Esophagus muscularis mucosa (tissue), 4 donors: ENCODE data around the gene PCNX2. TPM values are rescaled to one million over a fixed set of nuclear protein-coding genes. Genes with fewer than 3 reads are reported as not detected.

ENCODE experiments used
- DNase-seq: peaks from one replicate; pipeline ENCODE4 v3.0.0-alpha.2; 2017; ENCODE audit errors: extremely low spot score
- H3K27ac ChIP-seq, 4 donors: fragments of 200-600 bp; sonication (generic); replicated peaks in 1 of 4; 1 replicate in 3 of 4; 2 replicates in 1 of 4; pipeline ENCODE4 v1.5.1; 2016 to 2019; ENCODE audit warnings: mild to moderate bottlenecking in 1 of 4
- H3K27me3 ChIP-seq, 4 donors: fragments of 200-600 bp; sonication (generic); one replicate each; pipeline versions ENCODE4 v1.5.1 to v1.6.0; 2016 to 2019
- H3K36me3 ChIP-seq, 4 donors: fragments of 200-600 bp; sonication (generic); one replicate each; pipeline ENCODE4 v1.5.1; 2016 to 2019
- H3K4me1 ChIP-seq, 4 donors: fragments of 200-600 bp; sonication (generic); one replicate each; pipeline ENCODE4 v1.5.1; 2016 to 2019
- H3K4me3 ChIP-seq, 4 donors: fragments of 200-600 bp; sonication (generic); 1 replicate in 2 of 4; 2 replicates in 2 of 4; pipeline ENCODE4 v1.5.1; 2016 to 2019; ENCODE audit warnings: mild to moderate bottlenecking in 4 of 4, moderate library complexity in 1 of 4
- H3K9me3 ChIP-seq, 4 donors: fragments of 200-600 bp; sonication (generic); 1 replicate in 3 of 4; 2 replicates in 1 of 4; pipeline ENCODE4 v1.5.1; 2016 to 2019
- EP300 ChIP-seq: sonication (generic); formaldehyde crosslinking; IDR thresholded peaks from one replicate; pipeline ENCODE4 v1.6.1; 2017; ENCODE audit warnings: antibody characterized with exemption
- POLR2A ChIP-seq: fragments of 450-650 bp; IDR thresholded peaks from one replicate; pipeline ENCODE4 v1.6.1; 2017; ENCODE audit warnings: antibody characterized with exemption, moderate library complexity, mild to moderate bottlenecking, low read depth
- POLR2AphosphoS5 ChIP-seq, 2 donors: sonication (generic); formaldehyde crosslinking; IDR thresholded peaks; one replicate each; pipeline ENCODE4 v1.6.1; 2017; ENCODE audit warnings: antibody characterized with exemption in 2 of 2
- WGBS: methylation state at CpG from one replicate; pipeline ENCODE4 v1.1.5; 2018; 5-methylcytosine and 5-hydroxymethylcytosine counted together
- intact Hi-C: fragments of 100-400 bp; cut with DNase I; formaldehyde crosslinking; loops from one replicate; pipeline ENCODE4 v1.15.1; 2023
- total RNA-seq, 4 donors: library from RNA; depleted of rRNA; stranded (reverse); fragments of >200 nt; gene quantifications; one replicate each; pipeline versions ENCODE4 v1.1.0 to v1.2.1, GENCODE V29; 2016
- TF ChIP-seq, protein P1 (sequence below), 3 experiments: fragments of 200-600 bp in 2 of 3; fragments of 450-650 bp in 1 of 3; sonication (generic) in 2 of 3; IDR thresholded peaks; one replicate each; pipeline ENCODE4 v1.5.1; 2017 to 2019; ENCODE audit warnings: antibody characterized with exemption in 3 of 3, mild to moderate bottlenecking in 2 of 3, moderate library complexity in 1 of 3

Gene PCNX2
- total RNA-seq, 4 donors from 2014 or later, result 5.7 to 23.3 (median 7.9) TPM

DNA sequence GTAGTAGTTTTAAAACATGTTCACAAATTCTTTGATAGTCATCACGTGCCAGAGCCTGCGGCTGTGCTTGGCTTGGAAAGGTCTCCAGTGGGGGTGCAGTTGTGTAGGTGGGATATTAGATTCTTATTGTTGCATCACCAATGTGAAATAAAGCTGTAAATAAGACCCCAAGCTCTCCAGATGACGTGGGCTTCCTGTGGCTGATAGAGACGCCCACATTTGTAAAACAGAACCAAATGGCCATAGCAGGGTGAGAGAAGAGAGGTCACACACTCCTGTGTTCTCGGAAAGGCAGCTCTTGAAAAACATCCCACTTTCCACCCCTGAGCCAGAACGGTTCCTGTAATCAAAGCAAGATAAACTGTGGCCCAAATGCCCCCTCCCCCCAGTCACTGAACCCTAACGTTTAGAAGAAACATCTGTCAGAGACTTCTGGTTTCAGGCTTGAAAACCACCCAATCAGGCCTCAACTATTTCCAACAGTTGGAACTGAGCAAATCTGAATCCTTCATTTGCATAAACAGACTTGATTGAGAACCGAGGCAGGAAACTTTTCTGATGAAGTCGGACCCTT, 351.8 kb downstream of the PCNX2 start:
- no peak overlapping the region for H3K4me3 ChIP-seq
- DNase-seq, result peak; percentile 53
- H3K36me3 ChIP-seq, result no peaks in the 10 kb centered on the region
- 47% methylated on average over 9 of the region's 9 CpGs for WGBS
- H3K27me3 ChIP-seq, result no peaks in the 10 kb centered on the region
- H3K9me3 ChIP-seq, result no peaks in the 10 kb centered on the region
- no peak for TF ChIP-seq EP300
- TF ChIP-seq, protein P1, sequence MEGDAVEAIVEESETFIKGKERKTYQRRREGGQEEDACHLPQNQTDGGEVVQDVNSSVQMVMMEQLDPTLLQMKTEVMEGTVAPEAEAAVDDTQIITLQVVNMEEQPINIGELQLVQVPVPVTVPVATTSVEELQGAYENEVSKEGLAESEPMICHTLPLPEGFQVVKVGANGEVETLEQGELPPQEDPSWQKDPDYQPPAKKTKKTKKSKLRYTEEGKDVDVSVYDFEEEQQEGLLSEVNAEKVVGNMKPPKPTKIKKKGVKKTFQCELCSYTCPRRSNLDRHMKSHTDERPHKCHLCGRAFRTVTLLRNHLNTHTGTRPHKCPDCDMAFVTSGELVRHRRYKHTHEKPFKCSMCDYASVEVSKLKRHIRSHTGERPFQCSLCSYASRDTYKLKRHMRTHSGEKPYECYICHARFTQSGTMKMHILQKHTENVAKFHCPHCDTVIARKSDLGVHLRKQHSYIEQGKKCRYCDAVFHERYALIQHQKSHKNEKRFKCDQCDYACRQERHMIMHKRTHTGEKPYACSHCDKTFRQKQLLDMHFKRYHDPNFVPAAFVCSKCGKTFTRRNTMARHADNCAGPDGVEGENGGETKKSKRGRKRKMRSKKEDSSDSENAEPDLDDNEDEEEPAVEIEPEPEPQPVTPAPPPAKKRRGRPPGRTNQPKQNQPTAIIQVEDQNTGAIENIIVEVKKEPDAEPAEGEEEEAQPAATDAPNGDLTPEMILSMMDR (IDR thresholded peaks at IDR 0.05), result no peak
- no peak for TF ChIP-seq POLR2AphosphoS5 (IDR thresholded peaks at IDR 0.05)
- no peak for TF ChIP-seq POLR2A
- H3K27ac ChIP-seq, result no peak overlapping the region
- no peaks in the 10 kb centered on the region for H3K4me1 ChIP-seq
- intact Hi-C loops, result no loop called here

DNA sequence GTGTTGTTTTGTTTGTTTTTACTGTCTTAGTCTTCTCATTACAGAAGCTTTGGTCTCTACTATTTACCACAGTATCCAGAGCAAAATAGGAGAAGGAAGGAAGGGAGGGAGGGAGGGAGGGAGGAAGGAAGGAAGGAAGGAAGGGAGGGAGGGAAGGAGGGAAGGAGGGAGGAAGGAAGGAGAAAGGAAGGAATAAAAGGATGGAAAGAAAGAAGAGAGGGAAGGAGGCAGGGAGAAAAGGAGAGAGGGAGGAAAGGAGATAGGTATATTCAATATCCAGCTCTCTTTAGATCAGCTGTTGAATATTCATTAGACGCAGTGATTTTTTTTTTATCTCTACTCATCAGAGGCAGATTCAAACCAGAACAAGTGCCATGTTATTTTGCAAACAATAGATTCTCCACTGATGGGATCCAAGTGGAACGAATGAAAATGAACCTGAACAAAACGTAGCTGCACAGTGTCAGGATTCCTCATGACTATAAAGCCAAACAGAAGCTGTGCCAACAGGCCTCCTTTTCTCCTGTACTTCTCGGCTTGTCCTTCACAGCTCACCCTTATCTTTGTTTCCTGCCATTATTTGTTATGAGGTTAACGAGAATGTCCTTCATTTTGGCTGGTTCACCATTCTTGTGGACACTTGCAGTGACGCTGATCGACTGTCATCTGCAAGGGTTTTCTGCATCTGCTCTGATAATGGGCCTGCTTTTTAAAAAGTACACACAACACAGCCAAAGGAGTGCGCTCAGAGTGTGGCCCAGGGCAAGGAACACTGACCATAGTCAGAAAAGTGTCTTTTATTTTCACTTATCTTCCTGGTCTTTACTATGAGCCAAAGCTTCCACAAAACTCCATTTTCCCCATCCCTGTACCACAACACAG, 352.9 kb downstream of the PCNX2 start:
- Histone ChIP-seq H3K27ac (no peak overlapping the region), H3K36me3 (no peaks in the 10 kb centered on the region), H3K27me3 (no peaks in the 10 kb centered on the region), H3K4me1 (no peaks in the 10 kb centered on the region), H3K4me3 (no peak overlapping the region), H3K9me3 (no peaks in the 10 kb centered on the region)
- TF ChIP-seq EP300 (no peak), POLR2A (no peak), POLR2AphosphoS5 (IDR thresholded peaks at IDR 0.05) (no peak)
- TF ChIP-seq, protein P1 (IDR thresholded peaks at IDR 0.05), result no peak
- intact Hi-C loops, result no loop called here
- DNase-seq, result no peak
- WGBS, result 70% methylated on average over 8 of the region's 8 CpGs

DNA sequence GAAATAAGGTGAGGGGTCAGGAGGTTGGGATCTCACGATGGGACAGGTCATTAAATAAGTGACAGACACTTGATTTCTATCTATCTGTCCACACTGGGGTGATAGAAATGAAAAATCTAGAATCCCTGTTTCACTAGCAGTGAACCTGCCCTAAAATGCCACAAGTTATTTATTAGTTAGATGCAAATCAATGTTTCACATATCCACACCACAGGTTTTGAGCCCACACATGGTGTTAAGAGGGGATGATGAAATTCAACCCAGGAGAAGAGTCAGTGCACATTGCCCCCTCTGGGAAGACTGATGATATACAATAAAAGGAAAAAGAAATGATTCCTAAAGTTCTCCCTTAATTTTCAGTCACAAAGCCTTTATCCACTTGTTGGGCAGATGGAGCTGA, 355.3 kb downstream of the PCNX2 start:
- no peak for DNase-seq
- Histone ChIP-seq H3K9me3 (no peaks in the 10 kb centered on the region), H3K4me1 (no peaks in the 10 kb centered on the region), H3K27me3 (no peaks in the 10 kb centered on the region), H3K36me3 (no peaks in the 10 kb centered on the region), H3K4me3 (no peak overlapping the region), H3K27ac (no peak overlapping the region)
- intact Hi-C loops, result no loop called here
- TF ChIP-seq POLR2AphosphoS5 (IDR thresholded peaks at IDR 0.05), result no peak
- TF ChIP-seq EP300, result no peak
- TF ChIP-seq, protein P1 (IDR thresholded peaks at IDR 0.05), result no peak
- no peak for TF ChIP-seq POLR2A
- 80% methylated on average over 1 of the region's 1 CpG for WGBS

DNA sequence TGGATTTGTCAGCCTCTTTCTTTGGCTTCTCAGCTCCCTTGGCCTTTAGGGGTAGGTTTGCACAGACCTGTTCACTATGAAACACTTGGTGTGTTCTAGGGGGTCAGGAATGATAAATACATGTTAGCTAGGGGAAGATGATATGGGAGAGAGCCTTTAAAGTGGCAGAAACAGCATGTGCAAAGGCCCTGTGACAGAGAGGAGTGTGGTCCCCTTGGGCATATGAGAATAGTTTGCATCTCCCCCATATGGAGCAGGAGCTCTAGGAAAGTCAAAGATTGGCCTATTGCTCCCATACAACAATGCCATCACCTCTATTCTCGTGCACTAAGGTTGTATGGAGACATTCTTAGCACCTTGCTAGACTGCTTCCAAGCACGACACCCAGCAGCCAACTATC, 355.8 kb downstream of the PCNX2 start:
- no peak for TF ChIP-seq EP300
- TF ChIP-seq POLR2AphosphoS5 (IDR thresholded peaks at IDR 0.05), result no peak
- TF ChIP-seq POLR2A, result no peak
- TF ChIP-seq, protein P1 (IDR thresholded peaks at IDR 0.05), result no peak
- Histone ChIP-seq H3K4me1 (no peaks in the 10 kb centered on the region), H3K27ac (no peak overlapping the region), H3K4me3 (no peak overlapping the region), H3K27me3 (no peaks in the 10 kb centered on the region), H3K36me3 (no peaks in the 10 kb centered on the region), H3K9me3 (no peaks in the 10 kb centered on the region)
- WGBS, result 94% methylated on average over 2 of the region's 2 CpGs
- DNase-seq, result peak; percentile 53
- intact Hi-C loops, result no loop called here
